ENCODE data around the gene GREB1L.

The GREB1L gene

GRCh38 chr18:21393986-21394385 lies 152.0 kb downstream of the GREB1L start:
- Histone ChIP-seq H3K36me3 (ENCODE audit: control insufficient read depth, insufficient read depth, low read length) (no peaks in the 10 kb centered on the region), H3K9ac (ENCODE audit: low read depth, low read length) (no peak overlapping the region), H3K4me3 (ENCODE audit: low read depth, low read length) (no peak overlapping the region), H3K27me3 (ENCODE audit: control insufficient read depth, insufficient read depth, low read length) (peaks cover 42% of the 10 kb centered on the region), H3K4me1 (ENCODE audit: control insufficient read depth, insufficient read depth, low read length) (0 out of 2 replicates have a peak, but pooled peaks cover 6% of the 10 kb centered on the region), H3K27ac (ENCODE audit: low read depth, low read length) (no peak overlapping the region), H3K9me3 (ENCODE audit: control insufficient read depth, insufficient read depth, low read length) (no peaks in the 10 kb centered on the region)

- Histone ChIP-seq H3K9ac (ENCODE audit: low read depth, low read length) (no peak overlapping the region), H3K27ac (ENCODE audit: low read depth, low read length) (no peak overlapping the region), H3K4me1 (ENCODE audit: control insufficient read depth, insufficient read depth, low read length) (no peaks in the 10 kb centered on the region), H3K27me3 (ENCODE audit: control insufficient read depth, insufficient read depth, low read length) (peaks cover 49% of the 10 kb centered on the region), H3K4me3 (ENCODE audit: low read depth, low read length) (no peak overlapping the region), H3K36me3 (ENCODE audit: control insufficient read depth, insufficient read depth, low read length) (no peaks in the 10 kb centered on the region), H3K9me3 (ENCODE audit: control insufficient read depth, insufficient read depth, low read length) (no peaks in the 10 kb centered on the region)
These were observed 156.1 kb downstream of the GREB1L start for GRCh38 chr18:21398121-21398520.

DNA sequence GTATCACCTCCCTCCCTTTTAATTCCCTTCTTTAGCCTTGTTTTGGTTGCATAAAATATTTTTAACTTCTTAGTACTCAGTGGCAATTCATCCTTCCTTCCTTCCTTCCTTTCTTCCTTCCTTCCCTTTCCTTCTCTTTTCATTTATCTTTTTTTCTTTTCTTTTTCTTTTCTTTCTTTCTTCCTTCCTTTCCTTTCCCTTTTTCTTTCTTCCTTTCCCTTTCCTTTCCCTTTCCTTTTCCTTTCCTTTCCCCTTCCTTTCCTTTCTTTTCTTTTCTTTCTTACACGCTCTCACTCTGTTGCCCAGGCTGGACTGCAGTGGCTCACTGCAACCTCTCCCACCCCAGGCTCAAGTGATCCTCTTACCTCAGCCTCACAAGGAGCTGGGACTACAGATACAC lies 160.2 kb downstream of the GREB1L start:
- Histone ChIP-seq H3K4me1 (ENCODE audit: control insufficient read depth, insufficient read depth, low read length) (no peaks in the 10 kb centered on the region), H3K27ac (ENCODE audit: low read depth, low read length) (no peak overlapping the region), H3K9me3 (ENCODE audit: control insufficient read depth, insufficient read depth, low read length) (no peaks in the 10 kb centered on the region), H3K4me3 (ENCODE audit: low read depth, low read length) (no peak overlapping the region), H3K9ac (ENCODE audit: low read depth, low read length) (no peak overlapping the region), H3K27me3 (ENCODE audit: control insufficient read depth, insufficient read depth, low read length) (peaks cover 53% of the 10 kb centered on the region), H3K36me3 (ENCODE audit: control insufficient read depth, insufficient read depth, low read length) (no peaks in the 10 kb centered on the region)

DNA sequence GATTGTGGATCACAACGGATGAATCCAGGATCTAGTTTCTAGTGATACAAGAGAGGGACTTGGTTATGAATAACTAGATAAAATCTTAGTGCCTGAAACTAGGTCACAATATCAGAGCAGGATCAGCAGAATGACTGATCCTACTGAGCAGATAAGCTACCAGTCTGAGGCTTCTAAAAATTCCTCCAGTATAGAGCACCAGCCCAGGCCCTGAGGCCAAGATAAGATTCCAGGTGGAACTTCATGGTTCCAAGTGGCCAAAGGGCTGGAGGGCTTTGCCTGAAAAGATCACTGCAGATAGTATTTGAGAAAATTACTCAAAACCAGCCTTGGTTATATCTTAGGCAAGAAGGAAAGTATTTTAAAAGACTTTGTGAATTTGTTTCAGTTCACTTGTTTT lies 162.4 kb downstream of the GREB1L start:
- Histone ChIP-seq H3K9ac (ENCODE audit: low read depth, low read length) (no peak overlapping the region), H3K27ac (ENCODE audit: low read depth, low read length) (no peak overlapping the region), H3K4me3 (ENCODE audit: low read depth, low read length) (no peak overlapping the region), H3K9me3 (ENCODE audit: control insufficient read depth, insufficient read depth, low read length) (no peaks in the 10 kb centered on the region), H3K36me3 (ENCODE audit: control insufficient read depth, insufficient read depth, low read length) (no peaks in the 10 kb centered on the region), H3K4me1 (ENCODE audit: control insufficient read depth, insufficient read depth, low read length) (no peaks in the 10 kb centered on the region), H3K27me3 (ENCODE audit: control insufficient read depth, insufficient read depth, low read length) (peaks cover 48% of the 10 kb centered on the region)

- Histone ChIP-seq H3K36me3 (ENCODE audit: control insufficient read depth, insufficient read depth, low read length) (no peaks in the 10 kb centered on the region), H3K9me3 (ENCODE audit: control insufficient read depth, insufficient read depth, low read length) (no peaks in the 10 kb centered on the region), H3K4me1 (ENCODE audit: control insufficient read depth, insufficient read depth, low read length) (no peaks in the 10 kb centered on the region), H3K9ac (ENCODE audit: low read depth, low read length) (no peak overlapping the region), H3K4me3 (ENCODE audit: low read depth, low read length) (no peak overlapping the region), H3K27me3 (ENCODE audit: control insufficient read depth, insufficient read depth, low read length) (peaks cover 31% of the 10 kb centered on the region), H3K27ac (ENCODE audit: low read depth, low read length) (no peak overlapping the region)
These were observed 164.1 kb downstream of the GREB1L start for GRCh38 chr18:21406116-21406515.

DNA sequence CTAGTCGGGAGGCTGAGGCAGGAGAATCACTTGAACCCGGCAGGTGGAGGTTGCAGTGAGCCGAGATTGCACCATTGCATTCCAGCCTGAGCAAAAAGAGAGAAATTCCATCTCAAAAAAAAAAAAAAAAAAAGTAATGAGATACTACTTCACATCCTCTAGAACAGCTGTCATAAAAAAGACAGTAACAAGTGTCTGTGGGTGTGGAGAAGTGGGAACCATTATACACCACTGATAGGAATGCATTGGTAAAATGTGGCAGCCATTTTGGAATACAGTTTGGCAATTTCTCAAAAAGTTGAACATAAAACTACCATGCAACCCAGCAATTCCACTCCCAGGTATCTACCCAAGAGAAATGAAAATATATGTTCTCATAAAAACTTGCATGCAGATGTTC lies 166.6 kb downstream of the GREB1L start:
- Histone ChIP-seq H3K36me3 (ENCODE audit: control insufficient read depth, insufficient read depth, low read length) (no peaks in the 10 kb centered on the region), H3K9ac (ENCODE audit: low read depth, low read length) (no peak overlapping the region), H3K4me3 (ENCODE audit: low read depth, low read length) (no peak overlapping the region), H3K9me3 (ENCODE audit: control insufficient read depth, insufficient read depth, low read length) (no peaks in the 10 kb centered on the region), H3K4me1 (ENCODE audit: control insufficient read depth, insufficient read depth, low read length) (no peaks in the 10 kb centered on the region), H3K27ac (ENCODE audit: low read depth, low read length) (no peak overlapping the region), H3K27me3 (ENCODE audit: control insufficient read depth, insufficient read depth, low read length) (peaks cover 9% of the 10 kb centered on the region)

GRCh38 chr18:21433436-21433835 lies 191.4 kb downstream of the GREB1L start:
- no peak overlapping the region for H3K27ac ChIP-seq (ENCODE audit: low read depth, low read length)
- H3K9ac ChIP-seq (ENCODE audit: low read depth, low read length) = no peak overlapping the region
- H3K4me1 ChIP-seq (ENCODE audit: control insufficient read depth, insufficient read depth, low read length) = no peaks in the 10 kb centered on the region
- H3K4me3 ChIP-seq (ENCODE audit: low read depth, low read length) = no peak overlapping the region
- H3K36me3 ChIP-seq (ENCODE audit: control insufficient read depth, insufficient read depth, low read length) = no peaks in the 10 kb centered on the region
- H3K9me3 ChIP-seq (ENCODE audit: control insufficient read depth, insufficient read depth, low read length) = no peaks in the 10 kb centered on the region
- no peaks in the 10 kb centered on the region for H3K27me3 ChIP-seq (ENCODE audit: control insufficient read depth, insufficient read depth, low read length)

GRCh38 chr18:21439431-21439846 lies 197.4 kb downstream of the GREB1L start:
- Histone ChIP-seq H3K9me3 (ENCODE audit: control insufficient read depth, insufficient read depth, low read length) (no peaks in the 10 kb centered on the region), H3K4me1 (ENCODE audit: control insufficient read depth, insufficient read depth, low read length) (no peaks in the 10 kb centered on the region), H3K4me3 (ENCODE audit: low read depth, low read length) (no peak overlapping the region), H3K36me3 (ENCODE audit: control insufficient read depth, insufficient read depth, low read length) (no peaks in the 10 kb centered on the region), H3K27me3 (ENCODE audit: control insufficient read depth, insufficient read depth, low read length) (no peaks in the 10 kb centered on the region; the same call in 1 of the 2 replicates), H3K9ac (ENCODE audit: low read depth, low read length) (no peak overlapping the region), H3K27ac (ENCODE audit: low read depth, low read length) (no peak overlapping the region)

DNA sequence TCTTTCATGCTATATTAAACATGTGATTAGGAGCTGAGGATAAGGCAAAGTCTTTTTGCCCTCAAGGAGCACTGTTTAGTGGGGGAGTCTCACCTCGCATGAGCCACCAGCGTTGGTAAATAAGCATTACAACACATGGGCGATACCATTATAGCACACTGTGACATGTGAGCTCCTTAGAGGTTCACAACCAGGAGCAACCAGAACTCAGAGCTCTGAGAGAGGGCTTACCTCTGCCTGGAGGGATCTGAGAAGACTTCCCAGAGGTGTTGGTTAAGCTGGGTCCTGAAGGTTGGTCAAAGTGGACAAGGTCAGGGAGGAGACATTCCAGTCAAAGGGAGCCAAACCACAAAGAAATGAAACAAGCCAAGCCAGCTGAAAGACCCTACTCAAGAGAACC lies 199.6 kb downstream of the GREB1L start:
- Histone ChIP-seq H3K36me3 (ENCODE audit: control insufficient read depth, insufficient read depth, low read length) (no peaks in the 10 kb centered on the region), H3K4me1 (ENCODE audit: control insufficient read depth, insufficient read depth, low read length) (no peaks in the 10 kb centered on the region), H3K9me3 (ENCODE audit: control insufficient read depth, insufficient read depth, low read length) (no peaks in the 10 kb centered on the region), H3K9ac (ENCODE audit: low read depth, low read length) (no peak overlapping the region), H3K27me3 (ENCODE audit: control insufficient read depth, insufficient read depth, low read length) (no peaks in the 10 kb centered on the region; the same call in 1 of the 2 replicates), H3K4me3 (ENCODE audit: low read depth, low read length) (no peak overlapping the region), H3K27ac (ENCODE audit: low read depth, low read length) (no peak overlapping the region)

- Histone ChIP-seq H3K27me3 (ENCODE audit: control insufficient read depth, insufficient read depth, low read length) (no peaks in the 10 kb centered on the region; the same call in 1 of the 2 replicates), H3K9me3 (ENCODE audit: control insufficient read depth, insufficient read depth, low read length) (no peaks in the 10 kb centered on the region), H3K9ac (ENCODE audit: low read depth, low read length) (no peak overlapping the region), H3K4me3 (ENCODE audit: low read depth, low read length) (no peak overlapping the region), H3K36me3 (ENCODE audit: control insufficient read depth, insufficient read depth, low read length) (no peaks in the 10 kb centered on the region), H3K27ac (ENCODE audit: low read depth, low read length) (no peak overlapping the region), H3K4me1 (ENCODE audit: control insufficient read depth, insufficient read depth, low read length) (no peaks in the 10 kb centered on the region)
These were observed 201.9 kb downstream of the GREB1L start for GRCh38 chr18:21443776-21444464.

DNA sequence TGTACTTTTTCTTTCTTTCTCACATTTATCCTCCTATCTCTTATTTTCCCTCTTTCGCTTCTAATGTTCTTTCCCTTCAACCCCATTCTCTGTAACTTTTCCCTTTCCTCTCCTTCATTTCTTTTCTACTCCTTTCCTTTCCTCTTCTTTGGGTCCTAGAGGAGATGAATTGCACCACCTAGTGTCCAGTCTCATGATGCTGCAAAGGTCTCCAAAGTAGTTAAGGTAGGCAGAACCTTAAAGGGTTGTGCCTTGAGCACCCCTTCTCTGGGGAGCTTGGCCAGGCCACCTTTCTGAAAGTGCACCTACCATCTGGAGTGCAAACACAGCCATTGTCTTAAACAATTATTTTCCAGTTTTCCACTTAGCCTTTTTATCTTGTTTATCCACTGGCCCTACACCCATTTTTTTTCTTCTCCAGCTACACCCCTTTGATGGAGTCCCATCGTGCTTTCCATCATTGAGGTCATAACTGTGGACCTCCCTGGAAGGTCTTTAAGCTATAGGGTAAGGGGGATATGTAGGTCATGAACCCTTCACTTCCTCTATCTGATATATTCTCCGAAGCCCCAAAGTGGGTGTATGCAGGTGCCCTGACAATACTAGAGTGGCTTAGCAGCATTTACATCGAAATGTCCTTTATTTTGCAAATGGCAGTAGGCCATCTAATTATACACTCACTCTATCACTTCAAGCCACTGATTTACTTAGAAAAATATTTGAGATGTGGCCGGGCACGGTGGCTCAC lies 202.6 kb downstream of the GREB1L start:
- Histone ChIP-seq H3K9ac (ENCODE audit: low read depth, low read length) (no peak overlapping the region), H3K27me3 (ENCODE audit: control insufficient read depth, insufficient read depth, low read length) (no peaks in the 10 kb centered on the region; the same call in 1 of the 2 replicates), H3K36me3 (ENCODE audit: control insufficient read depth, insufficient read depth, low read length) (no peaks in the 10 kb centered on the region), H3K9me3 (ENCODE audit: control insufficient read depth, insufficient read depth, low read length) (no peaks in the 10 kb centered on the region), H3K4me1 (ENCODE audit: control insufficient read depth, insufficient read depth, low read length) (no peaks in the 10 kb centered on the region), H3K4me3 (ENCODE audit: low read depth, low read length) (no peak overlapping the region), H3K27ac (ENCODE audit: low read depth, low read length) (no peak overlapping the region)
